Cardiac septum (tissue), 1 donor: ENCODE results near the gene GNAS. TPM values are rescaled to one million over a fixed set of nuclear protein-coding genes. Genes with fewer than 3 reads are reported as not detected.

Experiments used
- DNase-seq: peaks from one replicate; pipeline ENCODE4 v3.0.0-alpha.2; 2020; ENCODE audit warnings: low spot score
- intact Hi-C: fragments of 100-400 bp; cut with DNase I; formaldehyde crosslinking; loops from one replicate; pipeline ENCODE4 v1.14.0; 2022
- total RNA-seq: library from RNA; stranded (reverse); fragmentation: NEBNext Ultra II Directional; extraction: Animal tissue kit (Norgen Biotek cat#: 25700); gene quantifications from one replicate; pipeline ENCODE4 v1.2.1, GENCODE V29; 2021
- donor health status: DM: no; HTN: no; CAD: no.

GNAS gene
- total RNA-seq, 1 donor from 2014 or later: 1,579 TPM

- intact Hi-C loops: loop anchor here (10.0 kb wide), 2 partner anchors 196 to 616 kb away; partner anchors contain the start of gene STX16
Measured at GRCh38 chr20:58850693-58851174, 1.8 kb upstream of the GNAS start, which contains the start of gene GNAS-AS1. GNAS-AS1 (minus strand) TSS chr20:58850902.

GRCh38 chr20:58851221-58851968 lies 1.1 kb upstream of the GNAS start:
- intact Hi-C loops: loop anchor here (10.0 kb wide), 2 partner anchors 197 to 617 kb away; partner anchors contain the start of gene STX16
- DNase-seq: no peak

More at GRCh38 chr20:58850693-58851174, 1.8 kb upstream of the GNAS start, which contains the start of gene GNAS-AS1:
- DNase-seq: peak; percentile 86

DNA sequence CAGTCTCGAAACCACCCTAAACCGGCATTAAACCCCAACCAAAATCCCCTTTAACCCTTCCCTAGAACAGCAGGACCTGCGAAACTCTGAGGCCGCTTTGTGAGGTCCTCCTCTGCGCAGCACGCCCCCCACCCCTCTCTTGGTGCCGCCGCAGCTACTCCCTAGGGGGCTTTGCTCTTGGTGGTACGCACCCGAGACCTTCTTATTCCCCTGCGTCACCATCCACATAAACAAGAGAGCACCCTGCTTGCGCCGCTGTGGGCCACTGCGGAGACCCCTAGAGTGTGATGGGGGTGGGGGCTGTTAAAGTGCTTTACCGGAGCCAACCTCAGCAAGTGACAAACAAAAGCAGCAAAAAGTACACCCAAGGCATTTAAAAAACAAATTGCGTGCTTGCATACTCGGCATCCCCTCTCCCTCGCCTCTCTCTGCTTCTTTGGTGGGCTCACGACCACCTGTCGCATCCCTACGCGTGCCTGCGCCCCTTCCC lies 502 bp upstream of the GNAS start:
- DNase-seq: no peak
- intact Hi-C loops: loop anchor here (10.0 kb wide), 2 partner anchors 197 to 617 kb away; partner anchors contain the start of gene STX16

- intact Hi-C loops: loop anchor here (10.0 kb wide), 2 partner anchors 199 to 619 kb away; partner anchors contain the start of gene STX16
- no peak for DNase-seq
Measured at GRCh38 chr20:58853466-58853865, 950 bp downstream of the GNAS start.

GRCh38 chr20:58853976-58854637 lies 1.6 kb downstream of the GNAS start:
- intact Hi-C loops: loop anchor here (10.0 kb wide), 2 partner anchors 199 to 619 kb away; partner anchors contain the start of gene STX16
- no peak for DNase-seq

GRCh38 chr20:58854638-58855471 lies 2.3 kb downstream of the GNAS start:
- intact Hi-C loops: loop anchor here (10.0 kb wide), 2 partner anchors 200 to 620 kb away; partner anchors contain the start of gene STX16
- no peak for DNase-seq

DNA sequence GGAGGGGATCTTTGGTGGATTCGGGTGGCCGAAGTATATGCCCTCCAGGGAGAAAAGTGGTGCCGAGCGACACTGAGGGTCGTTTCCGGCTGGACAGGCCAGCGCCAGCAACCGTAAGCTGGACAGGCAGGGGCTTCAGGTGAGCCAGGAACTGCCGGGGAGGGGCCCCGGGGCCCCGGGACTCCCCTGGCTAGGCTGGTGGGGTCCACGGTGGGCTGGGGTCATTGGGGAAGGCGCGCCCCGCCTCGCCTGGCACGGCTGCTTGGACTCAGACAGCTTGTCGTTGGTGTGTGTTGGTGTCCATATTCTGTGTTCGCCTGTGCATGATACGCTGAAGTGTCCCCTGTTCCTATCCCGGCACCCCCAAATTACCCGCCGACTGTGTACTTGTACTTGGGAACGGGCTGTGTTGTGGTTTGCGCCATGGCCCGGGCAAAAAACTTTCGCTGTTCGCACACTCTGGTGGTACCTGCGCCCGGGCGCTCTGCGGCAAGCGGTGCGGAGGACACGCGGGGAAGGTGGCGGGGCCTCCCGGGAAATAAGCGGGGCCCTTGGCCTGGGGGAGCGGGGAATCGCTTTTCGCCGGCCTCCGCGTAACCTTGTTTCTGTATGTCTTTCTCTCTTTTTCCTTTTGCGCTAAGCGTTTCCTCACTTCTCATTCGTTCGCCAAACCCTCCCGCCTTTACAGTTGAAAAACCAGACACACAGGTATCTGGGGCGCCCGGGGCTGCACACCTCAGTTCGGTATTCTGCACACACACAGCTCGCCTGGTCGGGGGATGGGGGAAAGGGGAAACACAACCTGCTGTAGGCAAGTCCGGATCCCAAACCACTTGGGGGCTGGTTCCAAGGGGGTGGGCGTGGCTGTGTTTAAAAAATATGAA lies 3.2 kb downstream of the GNAS start:
- intact Hi-C loops: loop anchor here (10.0 kb wide), 2 partner anchors 201 to 621 kb away; partner anchors contain the start of gene STX16
- DNase-seq: no peak

DNA sequence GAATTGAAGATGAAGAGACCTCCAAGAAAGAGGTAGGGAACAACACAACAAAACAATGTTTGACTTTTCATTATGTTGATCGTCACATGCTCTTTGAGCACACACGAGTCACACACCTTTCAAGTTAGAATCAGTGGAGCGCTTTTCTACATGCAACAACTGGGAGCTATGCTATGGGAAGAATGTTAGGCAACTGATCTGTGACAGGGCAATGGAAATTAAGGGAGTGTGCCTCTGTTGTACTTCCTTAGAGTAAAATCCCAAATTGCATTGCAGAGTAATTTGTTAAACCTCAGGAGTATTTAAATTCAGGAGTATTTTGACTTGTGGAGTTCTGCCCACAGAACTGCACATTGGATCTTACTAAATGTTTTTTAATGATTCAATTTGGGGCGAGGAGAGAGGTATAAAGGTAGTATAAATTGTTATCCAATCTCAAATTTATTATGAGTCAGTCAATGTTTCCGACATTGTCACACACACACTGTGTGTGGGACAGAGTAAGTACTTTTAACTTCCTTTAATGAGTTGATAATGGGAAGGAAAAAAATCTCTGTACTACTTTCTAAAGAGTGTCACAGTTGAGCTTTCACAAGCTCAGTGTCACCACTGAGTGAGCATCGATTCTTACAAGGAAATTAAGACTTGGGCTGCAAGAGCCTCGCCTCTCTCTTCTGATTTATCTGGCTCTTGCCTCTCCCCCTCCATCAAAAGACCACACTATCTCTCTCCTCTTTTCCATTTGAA lies 10.7 kb downstream of the GNAS start:
- no peak for DNase-seq
- intact Hi-C loops: no loop called here

DNA sequence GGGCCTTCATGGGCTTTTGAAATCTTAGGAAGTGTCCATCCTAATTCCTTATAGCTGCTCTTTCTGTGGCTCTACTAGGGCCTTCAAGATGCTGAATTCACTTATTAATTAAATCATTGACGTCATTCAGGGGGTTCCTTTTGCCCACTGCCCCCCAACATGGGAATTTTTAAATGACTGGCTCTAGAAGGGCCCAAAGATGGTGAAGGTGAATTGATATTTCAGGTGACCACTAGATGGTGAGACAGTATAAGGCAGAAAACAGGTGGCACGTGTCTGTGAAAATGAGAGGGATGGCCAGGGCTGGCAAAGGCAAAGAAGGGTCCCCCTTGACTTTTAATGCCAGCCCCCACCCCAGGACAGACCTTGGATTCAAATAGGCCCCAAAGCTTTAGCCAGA lies 11.8 kb downstream of the GNAS start:
- intact Hi-C loops: no loop called here
- no peak for DNase-seq

DNA sequence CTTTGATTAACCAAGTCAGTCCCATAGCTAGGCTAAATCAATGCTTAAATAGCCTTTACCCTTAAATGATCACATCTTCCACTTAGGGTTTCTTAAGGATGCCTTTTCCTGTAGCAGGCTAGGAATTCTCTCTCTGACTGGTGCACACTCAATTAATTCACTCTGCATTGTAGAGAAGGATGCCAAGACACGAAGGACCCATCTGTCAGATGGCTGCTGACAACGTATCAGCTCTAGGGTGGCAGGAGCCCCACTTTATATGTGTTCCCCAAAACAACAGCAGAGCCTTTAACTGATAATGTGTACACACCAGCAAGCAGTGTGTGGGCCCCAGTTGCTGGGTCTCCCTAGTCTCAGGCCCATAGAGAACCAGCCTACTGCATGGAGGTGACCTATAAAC lies 13.3 kb downstream of the GNAS start:
- intact Hi-C loops: loop anchor here (5.0 kb wide), 2 partner anchors 536 to 631 kb away; no protein-coding TSS in a partner anchor

GRCh38 chr20:58867211-58867610 lies 14.7 kb downstream of the GNAS start:
- no peak for DNase-seq
- intact Hi-C loops: loop anchor here (5.0 kb wide), 2 partner anchors 535 to 630 kb away; no protein-coding TSS in a partner anchor

More for the DNA sequence above, 13.3 kb downstream of the GNAS start:
- no peak for DNase-seq

DNA sequence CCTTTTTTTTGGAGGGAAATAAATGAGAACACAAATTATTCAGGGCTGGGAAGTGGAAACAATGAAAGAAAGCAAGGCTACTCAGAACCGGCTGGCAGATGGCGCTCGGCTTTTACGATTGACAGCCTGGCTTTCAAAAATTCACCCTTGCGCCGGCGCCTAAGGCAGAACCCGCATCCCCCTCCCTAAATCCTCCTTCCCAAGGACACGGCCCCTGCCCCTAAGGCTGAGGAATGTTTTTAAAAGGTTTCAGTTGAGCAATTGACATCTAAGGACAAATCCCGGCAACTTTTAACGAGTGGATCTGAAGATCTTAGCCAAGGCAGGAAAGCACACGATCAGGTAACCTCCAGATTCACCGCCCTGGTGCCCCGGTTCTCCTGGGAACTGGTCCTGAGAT lies 16.3 kb downstream of the GNAS start:
- no peak for DNase-seq
- intact Hi-C loops: loop anchor here (5.0 kb wide), 2 partner anchors 534 to 629 kb away; no protein-coding TSS in a partner anchor

DNA sequence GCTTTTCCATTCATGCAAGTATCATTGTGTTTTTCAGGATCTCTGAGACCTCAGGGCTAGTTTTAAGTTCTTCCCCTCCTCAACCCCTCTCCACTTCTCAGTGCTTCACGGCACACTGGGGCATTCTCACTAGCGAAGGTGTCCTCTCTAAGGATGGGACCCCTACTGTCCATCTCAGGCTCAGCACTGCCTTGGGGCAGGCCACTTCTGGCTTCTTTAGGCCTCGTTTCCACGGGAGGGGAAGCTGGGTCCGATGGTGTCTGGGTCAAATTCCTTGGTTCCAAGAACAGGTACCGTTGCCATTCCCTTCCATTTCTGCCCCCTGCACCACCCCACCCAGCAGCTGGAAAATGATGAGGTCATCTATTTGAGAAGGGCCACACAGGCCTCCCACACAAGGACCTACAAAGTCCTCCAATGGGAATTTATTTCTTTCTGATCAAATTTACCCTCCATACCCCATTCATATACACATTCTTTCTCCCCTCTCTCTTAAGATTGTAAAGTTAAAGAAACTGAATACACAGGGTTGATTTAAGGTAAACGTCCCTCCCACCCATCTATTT lies 17.2 kb downstream of the GNAS start:
- no peak for DNase-seq
- intact Hi-C loops: loop anchor here (1.0 to 5.0 kb wide), 5 partner anchors 218 to 628 kb away; no protein-coding TSS in a partner anchor

- intact Hi-C loops: loop anchor here (1.0 to 5.0 kb wide), 3 partner anchors 217 to 352 kb away; no protein-coding TSS in a partner anchor
Measured at GRCh38 chr20:58870293-58871014, 17.9 kb downstream of the GNAS start.

GRCh38 chr20:58871533-58872102 lies 19.1 kb downstream of the GNAS start:
- intact Hi-C loops: loop anchor here (2.0 to 5.0 kb wide), 2 partner anchors 216 to 351 kb away; no protein-coding TSS in a partner anchor
- DNase-seq: no peak

More at GRCh38 chr20:58870293-58871014, 17.9 kb downstream of the GNAS start:
- DNase-seq: peak; percentile 87

DNA sequence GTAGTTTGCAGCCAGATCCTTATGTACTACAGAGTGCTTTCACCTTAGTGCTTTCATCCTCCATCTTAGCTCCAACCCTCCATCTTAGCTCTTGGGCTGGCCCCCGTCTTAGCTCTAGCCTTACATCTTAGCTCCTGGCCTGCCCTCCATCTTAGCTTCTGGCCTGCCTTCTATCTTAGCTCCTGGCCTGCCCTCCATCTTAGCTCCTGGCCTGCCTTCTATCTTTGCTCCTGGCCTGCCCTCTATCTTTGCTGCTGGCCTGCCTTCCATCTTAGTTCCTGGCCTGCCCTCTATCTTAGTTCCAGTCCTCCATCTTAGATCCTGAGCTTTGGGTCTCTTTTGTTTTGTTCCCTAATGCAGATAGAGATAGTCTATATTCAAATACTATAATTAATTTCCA lies 22.0 kb downstream of the GNAS start:
- intact Hi-C loops: loop anchor here (5.0 kb wide), 1 partner anchor 213 kb away; no protein-coding TSS in a partner anchor
- no peak for DNase-seq
